HG03460 (cell line): Measurements from ENCODE around the gene CDC123.
"Not testable (repeated sequence)": the region's sequence is repeated elsewhere in the genome, so short reads cannot be mapped to it uniquely, and the experiment has no call there.

Experiments used
- ATAC-seq: cut with Tn5 transposase; IDR thresholded peaks from one replicate; pipeline ENCODE4 v1.9.1; 2021; ENCODE audit not compliant: unreplicated experiment

Gene CDC123

GRCh38 chr10:12189426-12189825 lies 6.6 kb upstream of the CDC123 start:
- no peak for ATAC-seq

GRCh38 chr10:12191715-12192114 lies 4.3 kb upstream of the CDC123 start:
- ATAC-seq: no peak

- ATAC-seq: no peak
Measured at GRCh38 chr10:12193193-12193592, 2.8 kb upstream of the CDC123 start.

GRCh38 chr10:12194752-12195271 lies 1.2 kb upstream of the CDC123 start:
- no peak for ATAC-seq

GRCh38 chr10:12195281-12195602 lies 746 bp upstream of the CDC123 start:
- no peak for ATAC-seq

DNA sequence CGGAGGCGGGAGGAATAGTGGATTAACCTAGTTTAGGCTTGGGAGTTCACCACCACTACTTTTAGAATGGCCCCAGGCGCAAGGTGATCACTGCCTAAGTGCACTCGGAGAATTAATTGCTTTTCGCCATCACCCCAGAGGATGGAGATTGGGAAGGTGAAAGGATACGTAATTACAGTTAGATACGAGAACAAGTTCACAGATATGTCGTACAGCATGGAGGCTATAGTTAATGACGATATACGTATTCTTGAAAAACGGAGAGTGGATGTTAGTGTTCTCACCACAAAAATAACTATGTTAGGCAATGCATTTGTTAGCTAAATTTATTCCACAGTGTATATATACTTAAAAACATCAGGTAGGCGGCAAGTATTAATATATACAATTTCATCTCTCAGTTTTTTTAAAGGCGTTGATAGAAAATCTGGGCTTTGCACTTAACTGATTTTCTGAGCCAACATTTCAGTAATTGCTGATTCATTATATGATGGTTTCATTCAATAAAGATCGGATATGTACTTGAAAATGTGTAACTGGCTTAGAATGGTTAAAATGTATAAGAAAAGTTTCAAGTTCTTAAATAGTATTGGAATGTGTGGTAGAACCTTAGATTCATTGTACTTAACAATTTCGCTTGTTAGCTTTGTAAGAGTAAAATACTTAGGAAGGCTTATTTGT lies 683 bp downstream of the CDC123 start:
- ATAC-seq: no peak

DNA sequence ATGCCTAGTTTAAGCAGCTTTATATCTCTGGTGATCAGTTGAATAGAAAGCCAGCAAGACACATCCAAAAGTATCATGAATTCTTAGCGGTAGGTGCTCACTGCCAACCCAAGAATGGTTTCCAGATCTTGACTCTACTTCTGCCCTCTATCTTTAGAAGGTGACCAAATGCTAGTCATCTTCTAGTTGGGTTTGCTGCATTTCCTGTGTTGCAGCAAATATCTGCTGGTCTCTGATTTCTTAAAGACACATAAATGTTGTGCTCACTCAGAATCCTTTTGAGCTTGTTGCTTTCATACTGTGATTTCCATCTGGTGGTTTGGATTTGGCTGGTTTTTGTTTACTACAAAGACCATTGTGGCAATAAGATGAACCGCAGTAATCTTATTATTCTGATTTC lies 2.2 kb downstream of the CDC123 start:
- ATAC-seq: no peak

GRCh38 chr10:12200850-12201249 lies 4.9 kb downstream of the CDC123 start:
- no peak for ATAC-seq

DNA sequence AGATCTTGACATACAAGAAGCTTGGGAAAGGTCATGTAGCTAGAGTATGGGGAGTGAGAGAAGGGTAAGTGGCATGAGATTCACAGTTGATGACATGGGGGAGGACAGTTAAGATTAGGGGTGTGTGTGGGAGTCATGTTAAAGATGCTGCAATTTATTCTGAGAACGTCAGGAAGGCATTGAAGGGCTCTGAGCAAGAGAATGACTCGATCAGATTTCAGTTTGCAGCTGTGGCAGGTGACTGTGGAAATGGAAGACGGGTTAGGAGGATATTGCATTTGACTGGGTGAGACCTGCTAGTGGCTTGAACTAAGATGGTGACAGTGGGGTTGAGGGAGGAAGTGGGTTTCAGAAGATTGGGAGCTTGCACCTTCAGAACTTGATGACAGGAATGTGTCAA lies 5.6 kb downstream of the CDC123 start:
- no peak for ATAC-seq

DNA sequence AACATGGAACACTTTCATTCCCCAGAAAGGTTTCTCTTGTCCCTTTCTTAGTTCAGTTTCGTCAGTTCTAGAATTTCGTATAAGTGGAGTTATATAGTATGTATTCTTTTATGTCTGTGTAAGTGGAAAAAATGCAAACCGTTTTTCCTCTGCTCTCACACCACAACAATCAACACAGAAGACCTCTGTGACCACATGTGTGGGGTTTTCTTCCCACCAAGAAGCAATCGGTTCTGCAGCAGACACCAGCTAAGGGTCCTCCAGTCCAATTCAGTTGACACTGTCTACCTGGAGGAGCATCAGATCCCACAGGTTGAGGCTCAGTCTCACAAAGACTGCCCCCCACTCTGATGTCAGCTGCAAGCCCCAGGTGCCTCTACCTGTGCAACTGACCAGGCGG lies 6.2 kb downstream of the CDC123 start:
- ATAC-seq: no peak

DNA sequence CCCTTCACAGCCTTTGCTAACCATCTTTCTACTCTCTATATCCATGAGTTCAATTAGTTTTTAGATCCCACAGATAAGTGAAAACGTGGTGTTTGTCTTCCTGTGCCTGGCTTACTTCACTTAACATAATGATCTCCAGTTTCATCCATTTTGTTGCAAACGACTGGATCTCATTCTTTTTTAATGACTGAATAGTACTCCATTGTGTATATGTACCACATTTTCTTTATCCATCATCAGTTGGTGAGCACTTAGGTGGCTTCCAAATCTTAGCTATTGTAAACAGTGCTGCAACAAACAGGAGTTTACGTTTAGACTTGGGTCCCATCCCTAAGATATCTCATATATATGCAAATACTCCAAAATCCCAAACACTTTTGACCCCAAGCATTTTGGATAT lies 9.1 kb downstream of the CDC123 start:
- ATAC-seq: no peak

DNA sequence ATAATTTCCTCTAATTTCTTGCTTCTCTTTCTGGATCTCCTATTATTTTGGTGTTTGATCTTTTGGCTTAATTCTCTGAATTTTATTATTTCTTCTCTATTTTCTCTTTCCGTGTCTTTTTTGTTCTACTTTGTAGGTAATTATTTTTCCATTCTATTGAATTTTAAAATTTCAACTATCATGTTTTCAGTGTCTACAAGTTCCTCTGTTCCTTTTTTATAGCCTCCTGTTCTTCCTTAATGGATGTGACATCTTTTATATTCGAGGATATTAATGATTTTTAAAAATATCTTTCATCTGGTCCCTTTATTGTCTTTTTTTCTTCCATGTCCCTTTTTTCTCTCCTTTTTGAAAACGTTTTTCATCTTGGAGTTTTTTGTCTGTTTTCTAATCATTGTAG lies 11.1 kb downstream of the CDC123 start:
- no peak for ATAC-seq

DNA sequence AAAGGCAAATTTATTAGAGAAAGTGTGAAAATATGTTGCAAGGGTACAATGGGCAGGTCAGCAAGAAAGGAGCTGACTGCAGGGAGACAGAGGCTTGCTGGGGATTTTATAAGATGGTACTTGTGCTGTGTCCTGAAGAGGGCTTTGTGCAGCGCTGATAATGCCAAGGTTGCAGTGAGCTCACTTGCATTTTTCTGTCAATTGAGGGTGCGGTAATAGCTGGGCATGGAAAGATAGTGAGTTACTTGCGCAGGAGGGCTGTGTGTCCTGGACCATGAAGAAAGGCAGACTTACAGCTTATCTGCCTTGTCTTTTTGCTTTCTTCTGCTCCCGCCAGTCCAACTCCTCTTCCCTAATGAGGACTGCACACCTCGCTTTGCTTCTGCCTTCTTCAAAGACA lies 12.5 kb downstream of the CDC123 start:
- no peak for ATAC-seq

DNA sequence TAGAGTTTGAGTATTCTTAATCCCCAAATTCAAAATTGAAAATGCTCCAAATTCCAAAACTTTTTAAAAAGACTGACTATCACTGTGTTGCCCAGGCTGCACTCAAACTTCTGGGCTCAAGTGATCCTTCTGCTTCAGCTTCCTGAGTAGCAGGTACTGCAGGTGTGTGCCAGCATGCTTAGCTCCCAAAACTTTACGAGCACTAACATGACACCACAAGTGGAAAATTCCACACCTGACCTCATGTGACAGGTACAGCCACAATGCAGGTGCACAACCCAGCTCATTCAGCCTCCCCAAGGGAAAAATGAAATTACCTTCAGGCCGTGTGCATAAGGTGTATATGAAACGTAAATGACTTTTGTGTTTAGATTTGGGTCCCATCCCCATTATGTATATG lies 16.5 kb downstream of the CDC123 start:
- no peak for ATAC-seq

DNA sequence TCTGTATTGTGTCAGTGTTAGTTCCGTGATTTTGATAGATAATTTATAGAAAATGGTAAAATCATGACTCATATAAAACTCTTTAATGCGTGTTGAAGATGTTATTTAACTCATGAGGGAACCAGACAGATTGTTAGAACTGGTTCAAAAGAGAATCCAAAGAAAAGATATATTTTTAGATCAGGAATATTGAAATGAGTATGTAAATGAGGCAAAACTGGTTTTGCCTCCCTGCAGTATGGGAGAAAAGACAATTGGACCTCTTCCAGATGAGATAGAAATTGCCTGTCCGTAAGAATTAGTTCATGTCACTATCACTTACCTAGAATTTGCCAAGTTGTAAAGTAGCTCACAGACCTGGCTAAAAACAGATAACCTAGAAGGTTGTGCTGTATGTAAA lies 17.6 kb downstream of the CDC123 start:
- ATAC-seq: no peak

GRCh38 chr10:12214093-12214492 lies 18.1 kb downstream of the CDC123 start:
- no peak for ATAC-seq

- no peak for ATAC-seq
Measured at GRCh38 chr10:12214763-12215218, 18.8 kb downstream of the CDC123 start.

DNA sequence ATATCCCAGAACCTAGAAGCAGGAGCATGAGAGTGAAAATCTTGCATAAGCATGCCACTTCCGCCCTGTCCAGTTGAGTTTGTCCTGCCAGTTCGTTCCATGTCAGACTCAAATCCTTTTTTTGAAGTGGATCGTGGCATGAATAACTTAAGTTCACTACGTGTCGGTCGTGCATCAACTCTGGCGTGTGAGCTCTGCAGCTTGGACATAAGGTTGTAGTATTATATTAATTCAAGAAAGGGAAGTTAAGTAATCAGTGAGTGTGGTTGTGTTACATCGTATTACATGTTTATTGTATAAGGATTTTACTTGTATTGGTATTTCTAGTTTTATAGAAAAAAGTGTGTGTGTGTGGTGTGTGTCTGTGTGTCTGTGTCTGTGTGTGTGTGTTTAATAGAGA lies 23.0 kb downstream of the CDC123 start:
- no peak for ATAC-seq

- no peak for ATAC-seq
Measured at GRCh38 chr10:12221323-12222298, 25.6 kb downstream of the CDC123 start.

DNA sequence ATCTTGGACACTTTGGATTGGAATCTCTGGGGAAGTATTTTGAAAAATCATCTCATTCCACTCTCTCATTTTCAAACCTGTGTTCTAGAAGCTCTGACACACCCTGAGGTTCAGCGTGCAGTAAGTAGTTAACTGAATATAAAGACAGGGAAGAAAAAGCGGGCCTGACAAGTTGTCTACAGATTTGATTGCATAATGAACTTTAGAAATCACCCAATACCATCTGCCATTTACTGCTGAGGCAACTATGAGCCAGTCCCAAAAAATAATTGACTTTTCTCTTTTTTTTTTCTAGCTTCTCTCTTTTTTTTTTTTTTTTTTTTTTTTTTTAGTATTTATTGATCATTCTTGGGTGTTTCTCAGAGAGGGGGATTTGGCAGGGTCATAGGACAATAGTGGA lies 29.5 kb downstream of the CDC123 start:
- no peak for ATAC-seq

DNA sequence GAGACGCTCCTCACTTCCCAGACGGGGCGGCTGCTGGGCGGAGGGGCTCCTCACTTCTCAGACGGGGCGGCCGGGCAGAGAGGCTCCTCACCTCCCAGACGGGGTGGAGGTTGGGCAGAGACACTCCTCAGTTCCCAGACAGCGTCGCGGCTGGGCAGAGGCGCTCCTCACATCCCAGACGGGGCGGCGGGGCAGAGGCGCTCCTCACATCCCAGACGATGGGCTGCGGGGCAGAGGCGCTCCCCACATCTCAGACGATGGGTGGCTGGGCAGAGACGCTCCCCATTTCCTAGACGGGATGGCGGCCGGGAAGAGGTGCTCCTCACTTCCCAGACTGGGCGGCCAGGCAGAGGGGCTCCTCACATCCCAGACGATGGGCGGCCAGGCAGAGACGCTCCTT lies 30.4 kb downstream of the CDC123 start:
- not testable (repeated sequence) for ATAC-seq

DNA sequence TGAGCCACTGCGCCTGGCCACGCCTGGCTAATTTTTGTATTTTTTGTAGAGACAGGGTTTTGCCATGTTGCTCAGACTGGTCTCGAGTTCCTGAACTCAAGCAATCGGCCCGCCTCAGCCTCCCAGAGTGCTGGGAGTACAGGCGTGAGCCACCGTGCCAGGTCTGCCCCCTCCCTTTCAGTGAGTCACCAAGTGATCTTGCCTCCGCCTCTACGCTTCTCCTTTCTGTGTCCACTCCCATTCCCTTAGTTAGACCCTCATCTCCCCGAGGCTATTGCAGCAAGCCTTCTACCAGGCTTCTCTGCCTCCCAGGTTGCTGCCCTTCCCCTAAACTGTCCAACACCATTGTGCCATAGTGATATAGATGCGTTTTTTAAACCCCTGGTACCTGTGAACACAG lies 32.9 kb downstream of the CDC123 start:
- ATAC-seq: no peak
